Stimulated activated CD4-positive, alpha-beta T cell treated with anti-CD3 and anti-CD28 coated beads, Interleukin-1b, Interleukin-23, amount 100 ng/mL, for 1 hour (primary cell): ENCODE data around the gene PRKCZ.
A peak's percentile ranks its signal among the peaks of the same experiment; 100 is the strongest.

Source experiments
- DNase-seq, 2 donors: peaks; one replicate each; pipeline ENCODE4 v3.0.0-alpha.2; 2020; ENCODE audit warnings: low read depth in 2 of 2

The PRKCZ gene

GRCh38 chr1:2024887-2025286, 25.3 kb upstream of the PRKCZ start:
- DNase-seq = no peak

DNA sequence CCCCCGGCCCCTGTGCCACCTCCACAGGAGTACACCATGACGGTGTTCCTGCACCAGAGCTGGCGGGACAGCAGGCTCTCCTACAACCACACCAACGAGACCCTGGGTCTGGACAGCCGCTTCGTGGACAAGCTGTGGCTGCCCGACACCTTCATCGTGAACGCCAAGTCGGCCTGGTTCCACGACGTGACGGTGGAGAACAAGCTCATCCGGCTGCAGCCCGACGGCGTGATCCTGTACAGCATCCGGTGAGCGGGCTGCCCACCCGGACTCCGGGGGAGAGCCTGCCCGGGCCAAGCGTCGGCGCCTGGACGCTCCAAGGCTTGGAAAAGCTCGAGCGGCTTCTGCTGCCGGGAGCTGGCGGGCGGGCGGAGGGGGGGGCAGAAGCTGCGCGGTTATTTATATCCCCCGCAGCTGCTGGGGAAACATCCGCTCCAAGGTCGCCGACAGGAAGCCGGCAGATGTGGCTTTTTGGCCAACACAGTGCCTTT, 24.7 kb upstream of the PRKCZ start:
- DNase-seq = no peak

GRCh38 chr1:2027961-2028583, 22.1 kb upstream of the PRKCZ start:
- no peak for DNase-seq

DNA sequence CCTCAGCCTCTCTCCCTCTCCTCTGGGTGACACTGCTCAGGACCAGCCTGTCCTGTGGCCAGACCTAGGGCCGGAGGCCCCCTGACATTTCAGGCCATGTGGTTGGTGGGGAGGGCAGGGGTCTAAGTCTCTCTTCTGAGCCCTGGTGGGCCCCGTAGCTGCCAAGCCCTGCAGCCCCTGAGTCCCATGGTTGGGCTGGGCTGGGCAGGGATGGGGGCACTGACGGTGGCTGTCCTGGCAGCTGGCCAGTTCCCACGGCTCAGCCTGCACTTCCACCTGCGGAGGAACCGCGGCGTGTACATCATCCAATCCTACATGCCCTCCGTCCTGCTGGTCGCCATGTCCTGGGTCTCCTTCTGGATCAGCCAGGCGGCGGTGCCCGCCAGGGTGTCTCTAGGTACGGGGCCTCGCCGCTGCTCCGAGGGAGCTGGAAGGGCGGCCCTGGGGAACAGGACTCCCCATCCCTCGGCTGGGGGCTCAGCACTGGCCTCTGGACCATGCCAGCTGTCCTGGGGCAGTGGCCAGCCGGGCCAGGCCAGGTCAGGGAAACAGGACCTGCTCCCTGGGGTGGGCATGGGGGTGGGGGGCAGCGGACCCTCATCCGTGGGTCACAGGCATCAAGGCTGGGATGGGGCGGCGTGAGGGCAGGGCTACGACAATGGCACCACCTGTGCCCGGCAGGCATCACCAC, 21.2 kb upstream of the PRKCZ start:
- DNase-seq = no peak

DNA sequence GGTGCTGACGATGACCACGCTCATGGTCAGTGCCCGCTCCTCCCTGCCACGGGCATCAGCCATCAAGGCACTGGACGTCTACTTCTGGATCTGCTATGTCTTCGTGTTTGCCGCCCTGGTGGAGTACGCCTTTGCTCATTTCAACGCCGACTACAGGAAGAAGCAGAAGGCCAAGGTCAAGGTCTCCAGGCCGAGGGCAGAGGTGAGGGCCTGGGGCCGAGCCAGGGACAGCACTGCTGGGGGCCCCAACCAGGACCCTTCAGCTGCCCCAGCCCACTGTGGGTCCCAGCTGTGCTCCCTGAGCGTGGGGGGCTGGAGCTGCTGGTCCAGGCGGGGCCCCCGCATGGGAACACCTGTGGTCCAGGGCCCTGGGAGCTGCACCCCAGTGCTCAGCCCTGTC, 20.6 kb upstream of the PRKCZ start:
- no peak for DNase-seq

DNA sequence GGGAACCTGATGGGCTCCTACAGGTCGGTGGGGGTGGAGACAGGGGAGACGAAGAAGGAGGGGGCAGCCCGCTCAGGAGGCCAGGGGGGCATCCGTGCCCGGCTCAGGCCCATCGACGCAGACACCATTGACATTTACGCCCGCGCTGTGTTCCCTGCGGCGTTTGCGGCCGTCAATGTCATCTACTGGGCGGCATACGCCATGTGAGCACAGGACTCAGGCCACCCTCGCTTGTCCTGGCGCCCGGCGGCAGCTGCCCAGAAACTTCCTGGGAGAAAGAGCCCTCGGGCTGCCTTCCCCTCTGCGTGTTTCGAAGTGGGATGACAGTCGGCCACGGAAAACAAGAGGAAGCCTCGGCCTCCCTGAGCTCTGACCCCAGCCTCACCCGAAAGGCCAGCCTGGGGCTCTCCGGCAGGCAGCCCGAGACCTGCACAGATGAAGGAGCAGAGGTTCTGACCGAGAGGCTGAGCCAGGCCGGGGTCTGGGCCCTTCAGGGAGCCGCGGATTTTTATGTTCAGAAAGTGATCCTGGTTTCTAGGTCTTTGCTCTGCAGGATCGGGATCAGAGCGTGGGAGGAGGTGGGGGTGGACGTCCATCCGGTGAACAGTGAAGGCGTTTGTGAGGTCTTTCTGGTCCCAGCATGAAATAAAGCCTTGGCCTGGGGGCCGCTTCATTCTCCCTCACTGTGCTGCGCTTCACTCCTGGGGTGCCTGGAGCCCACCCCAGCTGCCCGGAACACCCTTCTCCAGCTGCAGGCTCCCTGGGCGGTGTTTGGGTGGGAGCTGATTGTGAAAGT, 19.9 kb upstream of the PRKCZ start:
- DNase-seq = no peak

- no peak for DNase-seq
These were observed 18.4 kb upstream of the PRKCZ start for GRCh38 chr1:2031546-2032540.

DNA sequence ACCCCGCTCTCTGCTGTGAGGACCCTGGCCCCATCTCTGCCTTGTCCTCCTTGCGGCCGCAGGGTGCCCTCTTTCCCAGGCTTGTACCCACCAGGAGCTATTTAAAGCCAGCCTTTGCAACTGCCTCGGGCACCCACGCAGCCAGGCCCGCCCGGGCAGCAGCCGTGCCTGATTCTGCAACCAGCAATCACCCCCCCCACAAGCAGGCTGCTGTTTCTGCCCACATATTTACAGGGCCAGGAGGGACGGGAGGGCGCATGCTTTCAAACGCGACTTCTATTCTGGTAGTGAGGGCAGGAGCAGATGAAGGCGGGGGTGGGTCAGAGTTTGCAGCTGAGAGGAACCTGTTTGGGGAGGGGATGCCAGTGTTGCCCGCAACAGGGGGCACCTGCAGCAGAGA, 17.5 kb upstream of the PRKCZ start:
- no peak for DNase-seq

DNA sequence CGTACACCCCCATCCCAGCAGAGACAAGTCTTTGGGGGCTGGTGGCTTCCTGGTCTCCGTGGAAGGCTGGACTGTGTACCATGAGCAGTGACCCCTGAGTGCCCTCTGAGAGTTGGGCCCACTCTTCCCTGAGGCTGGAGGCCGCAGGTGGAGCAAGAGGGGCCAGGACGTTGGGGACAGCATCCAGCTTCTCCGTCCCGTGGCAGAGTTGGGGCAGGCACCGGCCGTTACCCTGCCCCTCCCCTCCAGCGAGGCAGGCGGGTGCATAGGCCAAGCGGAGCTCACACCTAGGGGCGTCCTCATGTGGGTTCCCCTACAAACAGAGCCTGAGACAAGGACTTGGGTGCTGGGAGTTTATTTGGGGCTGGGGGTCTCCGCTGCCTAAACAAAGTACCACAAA, 17.0 kb upstream of the PRKCZ start:
- no peak for DNase-seq

DNA sequence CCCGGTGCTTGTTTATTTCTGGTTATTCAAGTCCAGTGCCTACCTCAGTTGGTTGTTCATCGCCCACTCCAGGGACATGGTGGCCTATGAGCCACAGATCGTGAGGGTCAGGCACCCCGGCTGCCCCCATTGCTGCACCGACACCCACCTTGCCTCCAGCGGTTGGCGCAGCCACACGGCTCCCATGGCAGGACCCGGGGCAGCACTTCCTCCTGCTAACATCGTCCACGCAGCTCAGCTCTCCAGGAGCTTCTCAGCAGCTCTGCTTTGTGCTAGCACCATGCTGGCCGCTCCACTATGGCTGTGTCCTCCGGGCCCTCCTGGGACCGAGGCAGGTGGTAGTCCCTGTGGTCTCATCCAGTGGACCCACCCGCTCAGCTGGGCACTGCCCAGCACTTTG, 13.9 kb upstream of the PRKCZ start:
- DNase-seq = no peak

DNA sequence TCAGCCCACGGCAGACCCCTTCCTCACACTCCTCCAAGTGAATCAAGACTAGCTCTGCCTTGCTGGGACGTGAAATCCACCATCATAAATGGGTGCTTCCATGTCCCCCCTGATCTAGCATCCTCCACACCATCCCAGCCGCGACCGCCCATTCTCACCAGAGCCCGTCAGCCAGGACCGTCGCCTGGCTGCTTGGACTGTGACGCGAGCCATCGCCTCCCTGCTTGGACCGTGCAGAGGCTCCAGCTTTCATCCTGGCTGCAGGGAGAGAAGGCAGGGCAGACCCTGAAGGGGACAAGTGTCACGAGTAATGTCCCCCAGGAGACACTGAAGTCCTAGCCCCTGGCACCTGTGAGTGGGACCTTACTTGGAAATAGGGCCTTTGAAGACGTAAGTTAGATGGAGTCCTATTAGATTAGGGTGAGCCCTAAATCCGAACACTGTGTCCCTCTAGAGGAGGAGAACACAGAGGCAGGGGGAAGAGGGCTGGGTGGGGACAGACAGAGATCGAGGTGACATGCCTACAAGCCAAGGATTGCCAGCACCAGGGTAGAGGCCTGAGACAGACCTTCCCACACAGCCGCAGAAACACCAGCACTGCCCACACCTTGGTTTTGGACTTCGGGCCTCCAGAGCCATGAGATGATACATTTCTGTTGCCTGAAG, 12.8 kb upstream of the PRKCZ start:
- DNase-seq = no peak

DNA sequence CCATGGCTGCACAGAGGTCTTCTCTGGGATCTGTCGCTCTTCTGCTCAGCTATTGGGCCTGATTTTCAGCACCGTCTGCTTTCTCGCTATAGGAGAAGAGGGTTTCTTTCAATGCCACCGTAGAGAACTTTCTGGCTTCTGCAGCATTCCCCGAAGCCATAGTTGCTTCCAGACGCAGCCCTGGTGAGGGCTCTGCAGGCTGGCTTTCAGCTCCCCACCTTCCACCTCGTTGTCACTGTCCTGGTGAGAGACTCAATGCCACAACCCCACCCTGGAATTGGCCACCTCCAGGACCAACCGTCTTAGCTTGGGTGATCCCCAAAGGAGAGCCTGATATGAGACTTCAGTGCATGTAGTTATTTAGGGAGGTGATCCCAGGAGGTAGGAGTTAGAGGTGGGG, 12.0 kb upstream of the PRKCZ start:
- DNase-seq = no peak

DNA sequence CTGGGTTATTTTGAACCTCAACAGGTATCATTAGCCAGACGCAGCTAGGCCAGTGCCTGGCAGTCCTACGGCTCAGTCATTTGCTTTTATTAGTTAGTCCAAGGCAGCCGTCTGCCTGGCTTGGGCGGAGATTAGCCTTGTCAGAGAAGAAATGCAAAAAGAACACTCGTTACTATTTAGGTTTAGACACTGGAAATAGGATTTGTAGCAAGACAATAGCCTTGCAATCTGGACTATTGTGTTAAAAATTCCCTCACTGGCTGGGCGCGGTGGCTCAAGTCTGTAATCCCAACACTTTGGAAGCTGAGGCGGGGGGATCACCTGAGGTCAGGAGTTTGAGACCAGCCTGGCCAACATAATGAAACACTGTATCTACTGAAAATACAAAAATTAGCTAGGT, 11.0 kb upstream of the PRKCZ start:
- no peak for DNase-seq

DNA sequence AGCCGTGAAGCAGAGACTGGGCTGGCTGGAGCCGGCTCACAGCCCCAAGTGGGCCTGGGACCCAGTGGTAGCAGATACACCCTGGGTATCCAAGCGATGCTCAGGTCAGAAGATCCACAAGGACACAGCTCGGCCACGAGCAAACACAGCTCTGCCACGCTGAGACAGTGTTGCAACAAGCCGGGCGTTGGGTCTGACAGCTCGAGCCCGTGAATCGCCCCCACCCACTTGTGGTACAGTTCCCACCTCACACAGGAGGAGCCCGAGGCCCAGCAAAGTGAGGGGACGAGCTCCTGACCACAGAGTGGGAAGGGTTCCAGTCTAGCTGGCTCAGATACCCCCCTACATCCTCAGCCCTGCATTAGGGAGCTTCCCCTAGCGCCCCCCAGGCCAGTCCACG, 8.9 kb upstream of the PRKCZ start:
- no peak for DNase-seq

DNA sequence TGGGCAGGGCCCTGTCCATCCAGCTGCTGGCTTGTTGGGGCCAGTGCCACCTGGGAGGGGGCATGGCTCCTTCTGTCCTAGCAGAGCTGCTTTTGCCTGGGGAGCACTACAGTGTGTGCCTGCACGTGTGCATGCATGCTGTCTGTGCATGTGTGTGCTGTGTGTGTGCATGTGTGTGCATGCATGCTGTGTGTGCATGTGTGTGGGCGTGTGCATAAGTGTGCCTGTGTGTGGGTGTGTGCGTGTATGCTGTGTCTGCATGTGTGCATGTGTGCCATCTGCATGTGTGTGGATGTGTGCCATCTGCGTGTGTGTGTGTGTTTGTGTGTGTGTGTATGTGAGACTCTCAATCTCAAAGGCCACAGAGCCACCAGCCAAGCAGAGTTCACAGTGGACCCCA, 8.3 kb upstream of the PRKCZ start:
- no peak for DNase-seq

GRCh38 chr1:2042830-2043773, 7.1 kb upstream of the PRKCZ start:
- DNase-seq = no peak

GRCh38 chr1:2043886-2044285, 6.3 kb upstream of the PRKCZ start:
- no peak for DNase-seq

GRCh38 chr1:2044510-2045319, 5.5 kb upstream of the PRKCZ start:
- DNase-seq = peak; percentile 47 to 78
